Caco-2 (cell line): ENCODE results near the gene KLHDC7B. TPM values are rescaled to one million over a fixed set of nuclear protein-coding genes. Genes with fewer than 3 reads are reported as not detected.

ENCODE experiments used
- BruUV-seq: library from RNA; stranded (reverse); fragments of 400-500 nt; replicated peaks from 2 replicates; lab custom pipeline; 2021; lab: Mats Ljungman, UMichigan
- CTCF ChIA-PET: fragments of 300-600 bp; sonication (Branson Sonifier 250); formaldehyde crosslinking; loops from one replicate; lab custom pipeline; 2022; ENCODE audit warnings: antibody characterized with exemption; lab: Charles Lee
- POLR2A ChIA-PET: fragments of 300-600 bp; sonication (Branson Sonifier 250); formaldehyde crosslinking; loops from one replicate; lab custom pipeline; 2022; ENCODE audit warnings: antibody characterized with exemption; lab: Charles Lee
- DNase-seq, 2 experiments: peaks; one replicate each; pipeline versions ENCODE4 v3.0.0 to v3.0.0-alpha.2; 2020 to 2022
- H3K27me3 ChIP-seq: replicated peaks from 2 replicates; pipeline ENCODE4 v1.6.0; 2011; ENCODE audit warnings: low read length; ENCODE audit not compliant: control insufficient read depth, insufficient read depth
- H3K36me3 ChIP-seq: 2 replicates; pipeline ENCODE4 v1.5.1; 2011; ENCODE audit warnings: low read length; ENCODE audit not compliant: control insufficient read depth, insufficient read depth
- H3K4me1 ChIP-seq: fragments of 250-450 bp; sonication (Bioruptor Pico); 2 replicates; pipeline ENCODE4 v1.5.1; 2020; ENCODE audit warnings: mild to moderate bottlenecking
- H3K4me3 ChIP-seq: 2 replicates; pipeline ENCODE4 v1.5.1; 2011; ENCODE audit warnings: low read depth, mild to moderate bottlenecking, control low read depth, low read length
- H3K9me3 ChIP-seq: fragments of 250-450 bp; sonication (Bioruptor Pico); 2 replicates; pipeline ENCODE4 v1.5.1; 2020; ENCODE audit warnings: mild to moderate bottlenecking, moderate library complexity
- H3K27ac Mint-ChIP-seq: one replicate; pipeline ENCODE4 v1.8.0; 2022; ENCODE audit warnings: mixed read lengths; ENCODE audit not compliant: unreplicated experiment
- H3K27me3 Mint-ChIP-seq: one replicate; pipeline ENCODE4 v1.8.0; 2022; ENCODE audit warnings: mixed read lengths; ENCODE audit not compliant: insufficient read depth, unreplicated experiment
- H3K36me3 Mint-ChIP-seq: one replicate; pipeline ENCODE4 v1.8.0; 2022; ENCODE audit warnings: mild to moderate bottlenecking, mixed read lengths; ENCODE audit not compliant: insufficient read depth, unreplicated experiment
- H3K4me1 Mint-ChIP-seq: one replicate; pipeline ENCODE4 v1.8.0; 2022; ENCODE audit warnings: low read depth, mixed read lengths; ENCODE audit not compliant: unreplicated experiment
- H3K4me3 Mint-ChIP-seq: one replicate; pipeline ENCODE4 v1.8.0; 2022; ENCODE audit warnings: mild to moderate bottlenecking, moderate library complexity, mixed read lengths; ENCODE audit not compliant: unreplicated experiment
- H3K9me3 Mint-ChIP-seq: one replicate; pipeline ENCODE4 v1.8.0; 2022; ENCODE audit warnings: mixed read lengths; ENCODE audit not compliant: unreplicated experiment
- intact Hi-C: fragments of 100-400 bp; cut with micrococcal nuclease; formaldehyde crosslinking; loops from one replicate; pipeline ENCODE4 v1.10.0; 2022; ENCODE audit not compliant: unreplicated experiment
- total RNA-seq: library from RNA; stranded (reverse); gene quantifications from 2 replicates; pipeline ENCODE4 v1.2.3, GENCODE V29; 2022
- TF ChIP-seq, protein P1 (sequence below), 2 experiments: fragments of 200-600 bp in 1 of 2; IDR thresholded peaks; 1 replicate in 1 of 2; 2 replicates in 1 of 2; pipeline versions ENCODE4 v1.5.1 to v1.8.0; 2011 to 2022; ENCODE audit warnings: antibody characterized with exemption in 1 of 2, control low read depth in 1 of 2, inconsistent platforms in 1 of 2, low read depth in 1 of 2, low read length in 1 of 2, mild to moderate bottlenecking in 1 of 2, moderate library complexity in 1 of 2; ENCODE audit not compliant: insufficient read depth in 1 of 2, severe bottlenecking in 1 of 2, unreplicated experiment in 1 of 2

KLHDC7B gene
- total RNA-seq, 1 experiment from 2014 or later: 2.0 TPM

DNA sequence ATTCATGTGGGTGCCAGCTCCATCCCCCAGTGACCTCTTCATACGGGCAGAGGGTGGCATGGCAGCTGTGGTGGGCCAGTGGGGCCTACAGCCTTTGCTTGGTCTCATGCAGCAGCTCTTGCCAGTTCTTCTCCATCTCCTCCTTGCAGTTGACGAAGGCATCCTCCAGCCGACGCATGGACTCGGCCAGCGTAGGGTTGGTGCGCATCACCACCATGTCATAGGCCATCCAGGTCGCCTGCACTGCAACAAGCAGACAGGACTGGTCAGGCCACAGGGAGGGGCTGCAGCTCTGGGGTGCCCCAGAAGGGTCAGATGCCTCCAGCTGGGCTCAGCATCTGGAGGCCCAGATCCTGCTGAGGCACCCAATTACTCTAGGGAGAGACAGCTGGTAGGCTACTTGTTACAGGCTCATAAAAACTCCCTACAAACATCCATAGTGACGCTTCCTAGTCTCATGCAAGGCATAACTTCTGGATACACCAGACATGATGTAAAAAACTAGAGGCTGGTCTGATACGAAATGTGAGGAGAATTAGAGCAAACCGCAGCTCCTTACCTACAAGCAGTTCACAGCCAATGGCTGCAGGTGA is 5.6 kb downstream of the KLHDC7B start:
- CTCF ChIA-PET: interaction anchor here (0.7 kb wide), 1 partner anchor 157 kb away, joined by 3 read pairs; no protein-coding TSS in a partner anchor

DNA sequence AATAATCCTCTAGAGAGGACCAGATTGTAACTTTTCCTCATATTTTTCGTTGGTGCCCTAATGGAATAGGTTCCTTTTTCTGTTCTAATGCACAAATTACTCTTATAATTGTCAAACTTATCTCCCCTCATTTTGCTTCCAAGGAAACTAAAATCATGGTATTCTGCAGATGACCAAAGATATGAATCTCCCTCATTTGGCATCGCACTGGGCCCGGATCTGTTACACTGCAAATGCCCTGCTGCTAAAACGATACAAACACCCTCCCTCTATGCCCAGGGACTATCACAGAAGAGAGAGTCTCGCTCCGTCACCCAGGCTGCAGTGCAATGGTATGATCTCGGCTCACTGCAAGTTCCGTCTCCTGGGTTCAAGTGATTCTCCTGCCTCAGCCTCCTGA is 7.6 kb downstream of the KLHDC7B start:
- intact Hi-C loops: no loop called here
- no peaks in the 10 kb centered on the region for H3K27me3 Mint-ChIP-seq
- H3K9me3 Mint-ChIP-seq: no peaks in the 10 kb centered on the region

More for the DNA sequence above, 5.6 kb downstream of the KLHDC7B start:
- TF ChIP-seq, protein P1, sequence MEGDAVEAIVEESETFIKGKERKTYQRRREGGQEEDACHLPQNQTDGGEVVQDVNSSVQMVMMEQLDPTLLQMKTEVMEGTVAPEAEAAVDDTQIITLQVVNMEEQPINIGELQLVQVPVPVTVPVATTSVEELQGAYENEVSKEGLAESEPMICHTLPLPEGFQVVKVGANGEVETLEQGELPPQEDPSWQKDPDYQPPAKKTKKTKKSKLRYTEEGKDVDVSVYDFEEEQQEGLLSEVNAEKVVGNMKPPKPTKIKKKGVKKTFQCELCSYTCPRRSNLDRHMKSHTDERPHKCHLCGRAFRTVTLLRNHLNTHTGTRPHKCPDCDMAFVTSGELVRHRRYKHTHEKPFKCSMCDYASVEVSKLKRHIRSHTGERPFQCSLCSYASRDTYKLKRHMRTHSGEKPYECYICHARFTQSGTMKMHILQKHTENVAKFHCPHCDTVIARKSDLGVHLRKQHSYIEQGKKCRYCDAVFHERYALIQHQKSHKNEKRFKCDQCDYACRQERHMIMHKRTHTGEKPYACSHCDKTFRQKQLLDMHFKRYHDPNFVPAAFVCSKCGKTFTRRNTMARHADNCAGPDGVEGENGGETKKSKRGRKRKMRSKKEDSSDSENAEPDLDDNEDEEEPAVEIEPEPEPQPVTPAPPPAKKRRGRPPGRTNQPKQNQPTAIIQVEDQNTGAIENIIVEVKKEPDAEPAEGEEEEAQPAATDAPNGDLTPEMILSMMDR (IDR thresholded peaks at IDR 0.05; ENCODE audit: insufficient read depth in 1 of 2, low read depth in 1 of 2, low read length in 1 of 2, severe bottlenecking in 1 of 2, unreplicated experiment in 1 of 2): no peak
- H3K27ac Mint-ChIP-seq: no peak overlapping the region
- H3K4me3 ChIP-seq: no peak overlapping the region
- H3K27me3 Mint-ChIP-seq: no peaks in the 10 kb centered on the region
- no peak for DNase-seq
- no peak overlapping the region for H3K4me3 Mint-ChIP-seq
- no peaks in the 10 kb centered on the region for H3K36me3 ChIP-seq
- POLR2A ChIA-PET: interaction anchor here (1.2 kb wide), 1 partner anchor 26 kb away, joined by 3 read pairs; the partner anchor contains the start of gene SCO2
- no peaks in the 10 kb centered on the region for H3K9me3 ChIP-seq
- H3K4me1 ChIP-seq: no peaks in the 10 kb centered on the region
- H3K27me3 ChIP-seq: no peaks in the 10 kb centered on the region
- peaks cover 6% of the 10 kb centered on the region for H3K4me1 Mint-ChIP-seq
- H3K9me3 Mint-ChIP-seq: no peaks in the 10 kb centered on the region
- H3K36me3 Mint-ChIP-seq: no peaks in the 10 kb centered on the region
- intact Hi-C loops: no loop called here
- no TSS peak for BruUV-seq

DNA sequence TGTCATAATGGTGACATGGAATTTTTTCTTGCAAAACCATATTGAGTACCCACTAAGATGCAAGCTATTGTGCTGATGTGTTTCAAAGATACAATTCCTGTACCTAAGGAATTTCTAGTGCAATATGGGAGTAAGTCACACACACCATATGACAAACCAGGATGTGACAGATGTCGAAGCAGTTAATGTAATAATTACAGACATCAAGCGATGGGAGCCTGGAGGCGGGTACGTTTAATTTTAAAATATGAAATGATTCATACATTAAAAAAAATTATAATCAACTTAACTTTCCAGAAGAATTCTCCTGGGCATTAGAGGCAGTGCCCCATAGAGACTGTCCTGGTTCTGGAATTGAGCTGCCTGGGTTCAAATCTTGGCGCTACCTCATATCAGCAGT is 11.0 kb downstream of the KLHDC7B start:
- ChIA-PET CTCF (interaction anchor here (0.7 kb wide), 1 partner anchor 126 kb away, joined by 8 read pairs; no protein-coding TSS in a partner anchor), POLR2A (no interaction called here)
- no TSS peak for BruUV-seq
- Histone ChIP-seq H3K4me1 (no peaks in the 10 kb centered on the region), H3K4me3 (no peak overlapping the region), H3K27me3 (no peaks in the 10 kb centered on the region), H3K36me3 (no peaks in the 10 kb centered on the region), H3K9me3 (no peaks in the 10 kb centered on the region)
- no peaks in the 10 kb centered on the region for H3K27me3 Mint-ChIP-seq
- peaks cover 11% of the 10 kb centered on the region for H3K4me1 Mint-ChIP-seq
- DNase-seq: no peak
- no peak overlapping the region for H3K4me3 Mint-ChIP-seq
- TF ChIP-seq, protein P1 (IDR thresholded peaks at IDR 0.05; ENCODE audit: insufficient read depth in 1 of 2, low read depth in 1 of 2, low read length in 1 of 2, severe bottlenecking in 1 of 2, unreplicated experiment in 1 of 2): no peak
- no peaks in the 10 kb centered on the region for H3K9me3 Mint-ChIP-seq
- no peak overlapping the region for H3K27ac Mint-ChIP-seq
- no peaks in the 10 kb centered on the region for H3K36me3 Mint-ChIP-seq
- intact Hi-C loops: no loop called here

More for the DNA sequence above, 7.6 kb downstream of the KLHDC7B start:
- no peak overlapping the region for H3K27ac Mint-ChIP-seq
- TF ChIP-seq, protein P1 (IDR thresholded peaks at IDR 0.05; ENCODE audit: insufficient read depth in 1 of 2, low read depth in 1 of 2, low read length in 1 of 2, severe bottlenecking in 1 of 2, unreplicated experiment in 1 of 2): no peak
- CTCF ChIA-PET: interaction anchor here (0.7 kb wide), 1 partner anchor 110 kb away, joined by 3 read pairs; no protein-coding TSS in a partner anchor
- H3K9me3 ChIP-seq: no peaks in the 10 kb centered on the region
- no peak overlapping the region for H3K4me3 Mint-ChIP-seq
- POLR2A ChIA-PET: no interaction called here
- H3K4me1 Mint-ChIP-seq: peaks cover 6% of the 10 kb centered on the region
- H3K36me3 ChIP-seq: no peaks in the 10 kb centered on the region
- no peak overlapping the region for H3K4me3 ChIP-seq
- no peaks in the 10 kb centered on the region for H3K27me3 ChIP-seq
- BruUV-seq: no TSS peak
- no peaks in the 10 kb centered on the region for H3K4me1 ChIP-seq
- DNase-seq: no peak
- no peaks in the 10 kb centered on the region for H3K36me3 Mint-ChIP-seq
